Fibroblast of lung (primary cell): ENCODE measurements around the gene ATF4. TPM values are rescaled to one million over a fixed set of nuclear protein-coding genes. Genes with fewer than 3 reads are reported as not detected.

Source experiments
- DNase-seq, 2 donors: peaks; one replicate each; pipeline versions ENCODE4 v3.0.0 to v3.0.0-alpha.2; 2010; ENCODE audit warnings: low read depth in 2 of 2
- H2AFZ ChIP-seq: 2 replicates; pipeline ENCODE4 v1.5.1; 2012; ENCODE audit warnings: low read length, control low read depth, inconsistent platforms
- H3K27ac ChIP-seq: 2 replicates; pipeline ENCODE4 v1.5.1; 2011; ENCODE audit warnings: low read length, control low read depth; ENCODE audit not compliant: insufficient read depth
- H3K27me3 ChIP-seq: 2 replicates; pipeline ENCODE4 v1.5.1; 2011; ENCODE audit warnings: mild to moderate bottlenecking, low read length; ENCODE audit not compliant: control insufficient read depth, insufficient read depth
- H3K36me3 ChIP-seq: 2 replicates; pipeline ENCODE4 v1.5.1; 2011; ENCODE audit warnings: low read length; ENCODE audit not compliant: control insufficient read depth, insufficient read depth
- H3K4me1 ChIP-seq: 2 replicates; pipeline ENCODE4 v1.5.1; 2011; ENCODE audit warnings: low read length; ENCODE audit not compliant: control insufficient read depth, insufficient read depth; ENCODE audit errors: extremely low read depth
- H3K4me2 ChIP-seq: 2 replicates; pipeline ENCODE4 v1.5.1; 2011; ENCODE audit warnings: low read length, control low read depth; ENCODE audit not compliant: insufficient read depth; ENCODE audit errors: extremely low read depth
- H3K4me3 ChIP-seq, 4 experiments: fragments of 200-600 bp in 1 of 4; sonication (generic) in 1 of 4; replicated peaks in 1 of 4; 2 replicates each; pipeline ENCODE4 v1.5.1; 2011 to 2016; ENCODE audit warnings: low read length in 4 of 4, low read depth in 3 of 4, mild to moderate bottlenecking in 3 of 4, control low read depth in 2 of 4, inconsistent platforms in 1 of 4, mixed read lengths in 1 of 4; ENCODE audit not compliant: insufficient read depth in 1 of 4; ENCODE audit errors: control extremely low read depth in 1 of 4
- H3K79me2 ChIP-seq: 2 replicates; pipeline ENCODE4 v1.5.1; 2012; ENCODE audit warnings: mild to moderate bottlenecking, low read length, inconsistent platforms; ENCODE audit not compliant: control insufficient read depth, insufficient read depth
- H3K9ac ChIP-seq: 2 replicates; pipeline ENCODE4 v1.5.1; 2011; ENCODE audit warnings: mild to moderate bottlenecking, low read length, control low read depth; ENCODE audit not compliant: insufficient read depth
- H3K9me3 ChIP-seq: 2 replicates; pipeline ENCODE4 v1.5.1; 2012; ENCODE audit warnings: low read depth, low read length; ENCODE audit not compliant: control insufficient read depth, insufficient read depth
- H4K20me1 ChIP-seq: 2 replicates; pipeline ENCODE4 v1.5.1; 2011; ENCODE audit warnings: low read length; ENCODE audit not compliant: control insufficient read depth, insufficient read depth; ENCODE audit errors: extremely low read depth
- CTCF ChIP-seq, 2 donors: IDR thresholded peaks in 1 of 2; conservative IDR thresholded peaks in 1 of 2; 1 replicate in 1 of 2; 2 replicates in 1 of 2; pipeline ENCODE4 v1.5.1; 2011 to 2012; ENCODE audit warnings: low read length in 2 of 2, control low read depth in 1 of 2, inconsistent platforms in 1 of 2, low read depth in 1 of 2, mild to moderate bottlenecking in 1 of 2
- EZH2 ChIP-seq: IDR thresholded peaks from 2 replicates; pipeline ENCODE4 v1.5.1; 2012; ENCODE audit warnings: low read length, control low read depth, mild to moderate bottlenecking; ENCODE audit errors: missing control alignments
- polyA plus RNA-seq, 2 donors: library from polyadenylated mRNA; depleted of rRNA in 1 of 2; stranded (reverse) in 1 of 2; unstranded in 1 of 2; fragments of >200 nt; gene quantifications; 2 replicates each; pipeline ENCODE4 v1.2.1, GENCODE V29; 2011 to 2012; ENCODE audit warnings: missing spikeins in 1 of 2
- total RNA-seq: library from RNA; depleted of rRNA; stranded (reverse); fragments of >200 nt; gene quantifications from 2 replicates; pipeline ENCODE4 v1.2.1, GENCODE V29; 2014

Gene ATF4
- total and polyA plus RNA-seq, 2 donors (not counting 1 experiment from before 2014, with no cell fraction given): 546 to 555 TPM

- Histone ChIP-seq H3K27ac (no peak overlapping the region), H4K20me1 (no peaks in the 10 kb centered on the region), H3K9me3 (no peaks in the 10 kb centered on the region), H3K4me2 (no peak overlapping the region), H3K79me2 (no peaks in the 10 kb centered on the region), H3K4me3 (no peak overlapping the region), H3K4me1 (no peaks in the 10 kb centered on the region), H3K27me3 (no peaks in the 10 kb centered on the region), H3K9ac (no peak overlapping the region), H3K36me3 (no peaks in the 10 kb centered on the region), H2AFZ (no peak overlapping the region)
- DNase-seq: no peak
- TF ChIP-seq CTCF (conservative IDR thresholded peaks at IDR 0.05 in 1 of 2, IDR thresholded peaks at IDR 0.05 in 1 of 2; ENCODE audit: low read depth in 1 of 2, low read length in 2 of 2): no peak
- no peak for TF ChIP-seq EZH2
These were observed 39.8 kb upstream of the ATF4 start for GRCh38 chr22:39480557-39480956.

GRCh38 chr22:39481054-39481453 lies 39.3 kb upstream of the ATF4 start:
- Histone ChIP-seq H3K4me3 (no peak overlapping the region), H3K4me1 (no peaks in the 10 kb centered on the region), H3K9ac (no peak overlapping the region), H3K27me3 (no peaks in the 10 kb centered on the region), H3K27ac (no peak overlapping the region), H3K9me3 (no peaks in the 10 kb centered on the region), H4K20me1 (no peaks in the 10 kb centered on the region), H3K79me2 (no peaks in the 10 kb centered on the region), H3K4me2 (no peak overlapping the region), H3K36me3 (no peaks in the 10 kb centered on the region), H2AFZ (no peak overlapping the region)
- no peak for TF ChIP-seq CTCF (conservative IDR thresholded peaks at IDR 0.05 in 1 of 2, IDR thresholded peaks at IDR 0.05 in 1 of 2; ENCODE audit: low read depth in 1 of 2, low read length in 2 of 2)
- DNase-seq: peak in 1 of 2 donors; percentile 22

DNA sequence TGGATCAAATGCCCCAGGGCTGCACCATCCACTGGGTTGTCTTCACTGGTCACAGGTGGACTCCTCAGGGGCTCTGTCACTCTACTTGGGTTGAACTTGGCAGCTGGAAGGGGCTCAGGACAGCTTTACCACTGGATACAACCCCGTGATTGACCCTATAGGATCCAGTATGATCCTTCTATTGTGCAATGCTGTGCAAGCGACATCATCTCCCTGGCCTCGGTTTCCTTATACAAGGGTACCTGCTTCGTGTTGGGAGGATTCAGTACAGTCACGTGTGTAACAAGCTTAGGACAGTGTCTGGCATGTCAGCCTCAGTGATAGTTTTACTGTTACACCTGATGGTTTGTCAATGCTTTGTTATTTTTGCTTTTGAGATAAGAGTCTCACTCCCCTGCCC lies 38.8 kb upstream of the ATF4 start:
- Histone ChIP-seq H3K27ac (no peak overlapping the region), H3K27me3 (no peaks in the 10 kb centered on the region), H3K79me2 (no peaks in the 10 kb centered on the region), H3K36me3 (no peaks in the 10 kb centered on the region), H3K4me3 (no peak overlapping the region), H4K20me1 (no peaks in the 10 kb centered on the region), H3K9ac (no peak overlapping the region), H2AFZ (no peak overlapping the region), H3K4me1 (no peaks in the 10 kb centered on the region), H3K4me2 (no peak overlapping the region), H3K9me3 (no peaks in the 10 kb centered on the region)
- no peak for TF ChIP-seq EZH2
- no peak for TF ChIP-seq CTCF (conservative IDR thresholded peaks at IDR 0.05 in 1 of 2, IDR thresholded peaks at IDR 0.05 in 1 of 2; ENCODE audit: low read depth in 1 of 2, low read length in 2 of 2)
- DNase-seq: no peak
